DMS79 (cell line): ENCODE data around the gene ANKRD30BL.
"Not testable (repeated sequence)": the region's sequence is repeated elsewhere in the genome, so short reads cannot be mapped to it uniquely, and the experiment has no call there.

Source experiments
- DNase-seq: peaks from one replicate; lab custom pipeline; 2025; lab: John Stamatoyannopoulos, UW

ANKRD30BL gene, protein sequence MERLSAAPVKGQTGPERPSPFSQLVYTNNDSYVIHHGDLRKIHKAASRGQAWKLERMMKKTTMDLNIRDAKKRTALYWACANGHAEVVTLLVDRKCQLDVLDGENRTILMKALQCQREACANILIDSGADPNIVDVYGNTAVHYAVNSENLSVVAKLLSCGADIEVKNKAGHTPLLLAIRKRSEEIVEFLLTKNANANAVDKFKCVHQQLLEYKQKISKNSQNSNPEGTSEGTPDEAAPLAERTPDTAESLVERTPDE

DNA sequence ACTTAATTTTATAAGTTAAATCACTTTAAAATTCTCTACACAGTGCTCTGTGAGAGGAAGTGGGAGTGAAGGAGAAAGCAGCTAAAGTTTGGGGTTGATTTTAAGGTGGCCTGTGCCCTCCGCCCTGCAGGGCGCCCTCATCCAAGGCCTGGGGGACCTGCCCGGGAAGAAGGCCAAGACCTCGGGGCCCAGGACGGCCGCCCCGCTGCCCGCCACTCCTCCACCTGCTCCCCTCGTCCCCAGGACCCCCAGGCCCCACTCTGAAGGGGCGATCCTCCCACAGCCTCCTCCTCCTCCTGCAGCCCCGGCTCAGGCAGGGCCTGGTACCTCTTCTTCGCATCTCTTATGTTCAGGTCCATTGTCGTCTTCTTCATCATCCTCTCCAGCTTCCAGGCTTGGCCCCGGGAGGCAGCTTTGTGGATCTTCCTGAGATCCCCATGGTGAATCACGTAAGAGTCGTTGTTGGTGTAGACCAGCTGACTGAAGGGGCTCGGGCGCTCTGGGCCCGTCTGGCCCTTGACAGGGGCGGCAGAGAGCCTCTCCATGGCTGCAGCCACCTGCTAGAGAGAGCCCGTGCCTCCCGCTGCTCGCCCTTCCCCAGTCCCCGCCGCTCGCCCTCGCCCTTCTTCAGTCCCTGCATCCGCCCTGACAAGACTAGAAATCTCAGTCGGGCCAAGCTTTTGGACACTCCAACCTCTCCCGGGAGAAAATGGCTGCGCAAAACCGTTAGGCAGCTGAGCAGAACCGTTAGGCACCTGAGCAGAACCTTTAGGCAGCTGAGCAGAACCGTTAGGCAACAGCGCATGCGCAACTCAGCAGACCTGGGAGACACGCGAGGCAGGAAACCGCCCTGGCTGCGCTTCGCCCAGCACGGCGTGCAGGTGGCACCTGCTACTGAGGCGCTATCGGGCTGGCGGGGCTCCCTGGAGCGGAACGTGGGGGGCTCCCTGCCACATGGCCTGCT is at the start of gene ANKRD30BL:
Gene ANKRD30BL, minus strand, starts transcription at position 792 of the 964 bp plus-strand sequence. Its CDS starts 247 bp downstream, at position 545.
- not testable (repeated sequence) for DNase-seq

DNA sequence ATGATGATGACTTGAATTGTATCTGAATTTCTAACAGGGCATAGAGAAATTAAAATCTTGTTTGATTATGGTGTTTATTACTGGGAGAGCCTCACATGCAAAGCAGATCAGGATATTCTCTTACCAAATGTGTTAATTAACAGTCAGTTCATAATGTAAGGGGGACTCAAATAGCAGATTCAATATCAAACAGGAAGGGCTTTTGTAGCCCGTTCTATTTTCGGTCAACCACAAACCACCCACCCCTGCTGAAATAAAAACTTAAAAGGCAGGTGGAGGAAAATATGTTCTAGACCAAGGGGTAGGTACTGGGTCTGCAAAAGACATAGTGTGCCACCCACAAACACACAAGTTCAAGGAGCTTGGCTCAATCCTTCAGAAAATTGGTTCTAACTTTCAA is 41.1 kb upstream of the ANKRD30BL start:
- DNase-seq: not testable (repeated sequence)

DNA sequence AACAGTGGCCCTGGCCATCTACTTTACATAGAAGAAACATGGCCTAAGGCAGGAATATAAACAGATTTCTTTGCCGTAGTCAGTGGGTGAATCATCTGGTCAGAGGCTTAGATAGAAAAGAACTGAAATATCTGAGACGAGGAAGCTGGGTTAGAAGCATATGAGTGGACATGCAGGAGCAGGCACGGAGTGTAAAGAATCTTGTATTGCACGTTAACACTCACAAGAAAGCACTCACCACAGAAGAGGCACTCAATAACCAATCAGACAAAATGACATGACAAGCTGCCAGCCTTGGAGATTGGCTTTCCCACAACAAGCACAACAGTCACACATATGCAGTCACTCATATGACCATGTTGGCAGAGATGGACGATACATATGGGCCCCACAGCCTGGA is 31.1 kb upstream of the ANKRD30BL start:
- DNase-seq: not testable (repeated sequence)

DNA sequence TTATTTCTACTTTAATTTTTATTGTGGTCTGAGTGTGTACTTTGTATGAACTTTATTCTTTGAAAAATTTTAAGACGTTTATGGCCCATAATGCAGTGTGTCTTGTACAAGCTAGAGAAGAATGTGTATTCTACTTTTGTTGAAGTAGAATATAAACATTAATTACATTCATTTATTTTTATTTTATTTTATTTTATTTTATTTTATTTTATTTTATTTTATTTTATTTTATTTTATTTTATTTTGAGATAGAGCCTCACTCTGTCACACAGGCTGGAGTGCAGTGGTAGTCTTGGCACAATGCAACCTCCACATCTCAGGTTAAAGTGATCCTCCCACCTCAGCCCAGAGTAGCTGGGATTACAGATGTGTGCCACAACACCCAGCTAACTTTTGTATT is 5.3 kb upstream of the ANKRD30BL start:
- DNase-seq: not testable (repeated sequence)

DNA sequence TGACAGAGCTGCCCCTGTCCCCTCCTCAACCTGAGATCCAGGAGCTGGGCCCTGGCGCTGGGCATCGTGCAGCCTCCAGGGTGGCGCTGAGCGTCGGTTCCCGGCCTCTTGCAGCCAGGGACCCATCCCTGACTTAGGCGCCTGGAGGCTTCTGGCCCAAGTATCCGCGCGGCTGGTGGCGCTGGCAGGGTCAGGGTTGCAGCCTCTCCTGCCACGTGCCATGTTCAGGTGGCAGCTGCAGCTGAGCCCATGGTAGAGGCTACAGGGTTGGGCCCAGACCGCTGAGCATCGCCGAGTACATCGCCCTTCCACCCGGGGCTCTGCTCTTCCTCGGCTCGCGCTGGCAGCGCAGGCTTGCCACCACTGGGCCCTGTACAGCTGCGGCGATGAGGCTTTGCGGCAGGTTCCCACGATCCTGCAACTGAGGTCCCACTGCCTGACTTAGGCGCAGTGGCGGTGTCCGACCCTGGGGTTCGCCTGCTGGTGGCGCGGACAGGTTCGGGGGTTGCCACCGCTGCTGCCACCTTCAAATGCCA is 441 bp upstream of the ANKRD30BL start:
- not testable (repeated sequence) for DNase-seq

DNA sequence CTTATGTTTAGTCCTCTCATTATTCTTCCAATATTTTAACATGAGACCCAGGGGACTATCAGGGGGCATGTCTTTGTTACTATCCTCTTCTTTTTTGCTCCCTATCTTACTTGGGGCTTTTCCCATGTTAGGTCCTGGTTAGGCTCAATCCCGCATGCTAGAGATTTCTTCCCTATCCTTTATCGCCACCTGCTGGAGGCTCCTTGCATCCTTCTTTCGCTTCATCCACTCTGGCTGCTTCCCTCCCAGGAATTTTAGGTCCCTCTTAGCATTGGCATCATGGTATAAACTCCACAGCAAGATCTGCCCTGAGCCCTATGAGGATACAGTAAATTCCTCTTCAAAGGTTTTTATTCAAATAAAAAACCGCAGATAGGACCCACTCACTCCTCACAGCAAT is 15.0 kb downstream of the ANKRD30BL start:
- DNase-seq: not testable (repeated sequence)
